SJSA1 (cell line): Measurements from ENCODE around the gene ARHGAP8. TPM values are rescaled to one million over a fixed set of nuclear protein-coding genes. Genes with fewer than 3 reads are reported as not detected.
A peak's percentile ranks its signal among the peaks of the same experiment; 100 is the strongest.

Source experiments
- DNase-seq, 2 experiments: peaks; one replicate each; pipeline ENCODE4 v3.0.0-alpha.2; 2015 to 2020; ENCODE audit warnings: low spot score in 2 of 2, low read depth in 1 of 2
- H3K27ac ChIP-seq: fragments of 250-450 bp; sonication (Bioruptor Pico); 2 replicates; pipeline ENCODE4 v1.5.1; 2020; ENCODE audit warnings: mild to moderate bottlenecking, moderate library complexity
- H3K27me3 ChIP-seq: fragments of 250-450 bp; sonication (Bioruptor Pico); replicated peaks from 2 replicates; pipeline ENCODE4 v1.5.1; 2020; ENCODE audit warnings: mild to moderate bottlenecking, moderate library complexity
- H3K36me3 ChIP-seq: fragments of 250-450 bp; sonication (Bioruptor Pico); 2 replicates; pipeline ENCODE4 v1.5.1; 2020; ENCODE audit warnings: mild to moderate bottlenecking
- H3K4me1 ChIP-seq: fragments of 250-450 bp; sonication (Bioruptor Pico); replicated peaks from 2 replicates; pipeline ENCODE4 v1.6.1; 2021; ENCODE audit warnings: mild to moderate bottlenecking
- H3K4me3 ChIP-seq: fragments of 250-450 bp; sonication (Bioruptor Pico); 2 replicates; pipeline ENCODE4 v1.5.1; 2020; ENCODE audit warnings: mild to moderate bottlenecking
- H3K9me3 ChIP-seq: fragments of 250-450 bp; sonication (Bioruptor Pico); replicated peaks from 2 replicates; pipeline ENCODE4 v1.5.1; 2020; ENCODE audit warnings: mild to moderate bottlenecking
- total RNA-seq: library from RNA; depleted of rRNA; stranded (reverse); fragments of >200 nt; shearing (Covaris generic); gene quantifications from 2 replicates; pipeline ENCODE4 v1.2.3, GENCODE V29; 2014

Gene ARHGAP8
- total RNA-seq, 1 experiment from 2014 or later, result not detected

DNA sequence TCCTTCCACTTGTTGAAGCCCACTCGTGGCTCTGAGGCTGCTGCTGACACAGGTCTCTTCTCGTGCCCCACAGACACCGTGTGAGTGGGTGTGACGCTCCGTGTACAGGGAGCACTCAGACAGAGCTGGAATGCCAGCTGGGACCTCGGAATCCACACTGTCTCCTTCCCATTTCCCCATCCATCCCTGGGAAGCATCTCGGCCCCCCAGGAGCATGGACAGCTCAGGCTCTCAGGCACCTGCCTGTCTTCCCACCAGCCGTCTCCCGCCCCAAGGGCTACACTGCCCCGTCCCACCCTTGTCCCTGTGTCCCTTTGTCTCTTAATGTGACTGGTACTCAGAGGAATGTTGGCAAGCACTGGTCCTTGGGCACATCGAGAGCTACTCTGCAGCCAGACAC is 63.8 kb downstream of the ARHGAP8 start:
- Histone ChIP-seq H3K4me3 (no peak overlapping the region), H3K36me3 (no peaks in the 10 kb centered on the region), H3K27ac (no peak overlapping the region), H3K4me1 (peaks cover 5% of the 10 kb centered on the region; the same call in 1 of the 2 replicates), H3K9me3 (no peaks in the 10 kb centered on the region), H3K27me3 (no peaks in the 10 kb centered on the region)
- no peak for DNase-seq

DNA sequence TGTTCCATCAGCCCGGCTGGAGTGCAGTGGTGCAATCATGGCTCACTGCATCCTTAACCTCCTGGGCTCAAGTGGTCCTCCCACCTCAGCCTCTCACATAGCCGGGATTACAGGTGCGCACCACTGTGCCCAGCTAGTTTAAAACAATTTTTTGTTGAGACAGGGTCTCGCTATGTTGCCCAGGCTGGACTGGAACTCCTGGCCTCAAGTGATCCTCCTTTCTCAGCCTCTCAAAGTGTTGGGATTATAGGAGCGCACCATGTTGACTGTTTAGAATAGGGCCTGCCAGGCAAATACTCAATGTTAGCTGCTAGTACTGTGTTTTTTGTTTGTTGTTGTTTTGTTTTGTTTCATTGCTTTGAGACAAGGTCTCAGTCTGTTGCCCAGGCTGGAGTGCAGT is 66.4 kb downstream of the ARHGAP8 start:
- Histone ChIP-seq H3K27ac (no peak overlapping the region), H3K4me3 (no peak overlapping the region), H3K9me3 (no peaks in the 10 kb centered on the region), H3K27me3 (no peaks in the 10 kb centered on the region), H3K36me3 (no peaks in the 10 kb centered on the region), H3K4me1 (peaks cover 5% of the 10 kb centered on the region; the same call in 1 of the 2 replicates)
- DNase-seq, result no peak

DNA sequence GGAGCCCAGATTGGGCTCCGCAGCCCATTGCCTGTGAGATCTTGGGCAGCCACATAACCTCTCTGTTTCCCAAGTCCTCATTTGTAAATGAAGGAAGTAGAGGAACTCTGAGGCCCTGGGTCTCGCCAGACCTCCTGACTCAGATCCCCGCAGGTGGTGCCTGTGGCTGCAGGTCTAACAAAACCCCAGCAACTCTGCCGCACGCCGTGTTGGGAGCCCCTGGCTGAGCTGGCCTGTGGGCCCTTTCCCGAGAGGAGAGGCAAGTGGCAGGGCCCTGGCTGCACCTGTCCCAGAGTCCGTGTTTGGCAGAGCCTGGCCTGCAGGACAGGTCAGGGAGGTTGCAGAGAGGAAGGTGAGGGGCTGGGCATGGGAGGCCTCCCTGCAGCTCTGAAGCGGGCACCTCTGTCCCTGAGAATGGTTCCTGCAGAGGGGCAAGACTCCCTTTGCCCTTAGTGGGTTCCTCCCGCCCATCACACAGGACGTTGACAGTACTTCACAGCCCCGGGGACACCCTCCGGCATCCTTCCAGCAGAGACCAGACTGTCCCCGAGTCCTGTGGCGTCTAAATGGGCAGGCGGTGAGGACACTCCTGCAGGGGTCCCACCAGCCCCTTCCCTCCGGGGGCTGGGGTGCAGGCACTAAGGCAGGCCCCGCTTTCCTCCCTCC is 67.7 kb downstream of the ARHGAP8 start:
- peaks cover 5% of the 10 kb centered on the region; the same call in 1 of the 2 replicates for H3K4me1 ChIP-seq
- no peaks in the 10 kb centered on the region for H3K9me3 ChIP-seq
- H3K27me3 ChIP-seq, result no peaks in the 10 kb centered on the region
- no peak overlapping the region for H3K4me3 ChIP-seq
- DNase-seq, result no peak
- H3K27ac ChIP-seq, result no peak overlapping the region
- no peaks in the 10 kb centered on the region for H3K36me3 ChIP-seq

DNA sequence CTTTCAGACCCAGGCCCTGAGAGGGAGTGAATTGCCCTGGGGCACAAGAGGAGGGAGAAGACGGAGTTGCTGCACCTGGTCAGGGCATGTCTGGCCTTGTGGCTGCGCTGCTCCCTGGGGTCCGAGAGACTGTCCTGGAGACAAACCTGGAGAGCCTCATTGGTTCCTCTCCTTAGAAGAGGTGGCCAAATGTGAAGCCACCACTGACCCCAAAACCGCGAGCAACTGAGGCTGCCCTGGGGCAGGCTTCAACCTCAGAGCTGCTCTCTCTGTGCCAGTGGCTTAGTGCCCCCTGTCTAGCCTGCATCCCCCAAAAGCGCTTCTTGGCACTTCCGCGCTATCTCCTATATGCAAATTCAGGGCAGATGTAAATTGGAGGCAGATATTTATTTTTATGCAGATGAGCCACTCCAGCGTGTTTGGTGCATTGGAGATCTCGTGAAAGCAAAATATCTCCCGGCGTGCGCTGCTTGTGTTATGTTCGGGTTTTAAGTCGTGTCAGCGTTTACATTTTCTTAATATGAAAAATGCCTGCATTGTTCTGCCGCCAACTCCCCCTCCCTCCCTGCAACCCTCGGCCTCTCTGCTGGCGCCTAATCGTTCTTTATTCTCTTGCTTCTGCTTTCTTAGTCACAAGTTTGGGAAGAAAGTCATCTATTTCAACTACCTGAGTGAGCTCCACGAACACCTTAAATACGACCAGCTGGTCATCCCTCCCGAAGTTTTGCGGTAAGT is 69.5 kb downstream of the ARHGAP8 start:
- no peak for DNase-seq
- H3K36me3 ChIP-seq, result no peaks in the 10 kb centered on the region
- no peaks in the 10 kb centered on the region for H3K9me3 ChIP-seq
- H3K27ac ChIP-seq, result no peak overlapping the region
- no peak overlapping the region for H3K4me3 ChIP-seq
- H3K4me1 ChIP-seq, result peaks cover 5% of the 10 kb centered on the region; the same call in 1 of the 2 replicates
- H3K27me3 ChIP-seq, result no peaks in the 10 kb centered on the region

DNA sequence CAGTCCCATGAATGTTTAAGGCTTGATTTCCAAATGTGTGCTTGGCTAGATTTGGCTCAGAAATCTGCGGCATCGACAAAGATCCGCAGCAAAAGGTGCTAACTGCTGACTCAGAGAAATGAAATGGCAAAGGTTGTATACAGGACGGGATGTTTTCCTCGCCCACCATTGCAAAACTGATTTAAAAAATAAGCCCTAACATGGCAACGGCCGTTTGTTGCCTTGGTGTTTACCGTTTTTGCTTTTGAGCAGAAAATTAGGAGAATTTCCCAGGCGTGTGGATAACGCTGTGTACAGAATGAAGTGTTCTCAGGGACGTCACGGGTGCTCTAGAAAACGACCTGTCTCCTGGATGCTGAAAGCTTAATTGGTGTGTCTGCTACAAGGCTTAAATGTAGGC is 70.2 kb downstream of the ARHGAP8 start:
- no peak for DNase-seq
- Histone ChIP-seq H3K27ac (no peak overlapping the region), H3K4me1 (peaks cover 5% of the 10 kb centered on the region; the same call in 1 of the 2 replicates), H3K4me3 (no peak overlapping the region), H3K9me3 (no peaks in the 10 kb centered on the region), H3K36me3 (no peaks in the 10 kb centered on the region), H3K27me3 (no peaks in the 10 kb centered on the region)

DNA sequence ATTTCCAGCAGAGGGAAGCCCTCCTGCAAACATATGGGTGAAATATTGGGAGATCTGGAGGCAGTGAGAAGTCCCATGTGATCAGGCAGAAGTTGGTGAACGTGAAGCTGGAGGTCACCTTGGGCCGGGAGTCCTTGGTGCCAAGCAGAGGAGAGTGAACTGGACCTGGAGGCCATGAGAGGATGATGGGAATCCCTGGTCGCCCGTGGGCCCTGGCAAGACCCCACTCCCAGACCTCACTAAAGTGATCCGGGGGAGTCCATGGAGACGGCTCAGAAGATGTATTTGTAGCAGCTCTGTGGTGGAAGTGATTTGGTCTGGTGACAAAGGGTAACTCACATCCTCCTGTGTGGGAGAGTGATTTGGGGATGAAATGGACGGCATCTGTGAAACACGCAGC is 71.0 kb downstream of the ARHGAP8 start:
- H3K4me3 ChIP-seq, result no peak overlapping the region
- H3K36me3 ChIP-seq, result no peaks in the 10 kb centered on the region
- no peaks in the 10 kb centered on the region for H3K27me3 ChIP-seq
- peaks cover 5% of the 10 kb centered on the region; the same call in 1 of the 2 replicates for H3K4me1 ChIP-seq
- DNase-seq, result no peak
- no peak overlapping the region for H3K27ac ChIP-seq
- no peaks in the 10 kb centered on the region for H3K9me3 ChIP-seq

DNA sequence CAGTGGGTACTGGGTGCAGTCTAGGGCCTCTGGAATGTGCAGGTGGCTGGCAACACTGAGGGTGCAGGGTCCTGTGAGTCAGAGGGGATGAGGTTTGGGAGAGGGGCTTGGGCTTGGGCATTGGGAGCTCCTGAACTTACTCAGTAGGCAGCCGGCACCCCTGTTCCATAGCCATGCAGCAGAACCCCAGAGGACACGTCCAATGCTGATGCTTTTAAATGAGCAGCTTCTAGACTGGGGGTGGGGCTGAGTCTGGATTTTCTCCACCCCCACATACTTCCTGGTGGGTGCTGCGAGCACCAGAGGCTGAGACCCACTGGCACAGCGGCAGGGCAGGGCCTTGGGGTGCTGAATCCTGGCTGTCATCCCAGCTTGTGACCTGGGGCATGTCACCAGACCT is 71.4 kb downstream of the ARHGAP8 start:
- H3K4me3 ChIP-seq, result no peak overlapping the region
- no peaks in the 10 kb centered on the region for H3K9me3 ChIP-seq
- no peak for DNase-seq
- H3K36me3 ChIP-seq, result no peaks in the 10 kb centered on the region
- no peak overlapping the region for H3K27ac ChIP-seq
- H3K4me1 ChIP-seq, result peaks cover 5% of the 10 kb centered on the region; the same call in 1 of the 2 replicates
- H3K27me3 ChIP-seq, result no peaks in the 10 kb centered on the region

DNA sequence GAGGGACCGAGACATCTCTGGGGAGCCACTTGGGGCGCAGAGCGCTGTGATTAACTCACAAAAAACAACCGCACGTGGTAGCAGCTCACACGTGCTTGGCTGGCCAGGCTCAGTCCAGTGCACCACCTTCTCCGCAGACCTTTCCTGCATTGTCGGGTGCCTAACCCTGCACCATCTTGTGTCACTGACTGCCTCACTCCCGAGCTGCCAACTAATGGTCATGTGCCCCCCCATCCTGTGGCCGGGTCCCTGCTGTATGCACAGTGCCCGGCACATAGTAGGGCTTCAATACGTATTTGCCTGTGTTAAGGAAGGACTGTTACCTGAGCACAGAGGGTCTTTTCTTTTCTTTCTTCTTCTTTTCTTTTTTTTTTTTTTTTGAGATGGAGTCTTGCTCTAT is 71.9 kb downstream of the ARHGAP8 start:
- DNase-seq, result no peak
- Histone ChIP-seq H3K27me3 (no peaks in the 10 kb centered on the region), H3K9me3 (no peaks in the 10 kb centered on the region), H3K4me1 (peaks cover 5% of the 10 kb centered on the region; the same call in 1 of the 2 replicates), H3K4me3 (no peak overlapping the region), H3K27ac (no peak overlapping the region), H3K36me3 (no peaks in the 10 kb centered on the region)

DNA sequence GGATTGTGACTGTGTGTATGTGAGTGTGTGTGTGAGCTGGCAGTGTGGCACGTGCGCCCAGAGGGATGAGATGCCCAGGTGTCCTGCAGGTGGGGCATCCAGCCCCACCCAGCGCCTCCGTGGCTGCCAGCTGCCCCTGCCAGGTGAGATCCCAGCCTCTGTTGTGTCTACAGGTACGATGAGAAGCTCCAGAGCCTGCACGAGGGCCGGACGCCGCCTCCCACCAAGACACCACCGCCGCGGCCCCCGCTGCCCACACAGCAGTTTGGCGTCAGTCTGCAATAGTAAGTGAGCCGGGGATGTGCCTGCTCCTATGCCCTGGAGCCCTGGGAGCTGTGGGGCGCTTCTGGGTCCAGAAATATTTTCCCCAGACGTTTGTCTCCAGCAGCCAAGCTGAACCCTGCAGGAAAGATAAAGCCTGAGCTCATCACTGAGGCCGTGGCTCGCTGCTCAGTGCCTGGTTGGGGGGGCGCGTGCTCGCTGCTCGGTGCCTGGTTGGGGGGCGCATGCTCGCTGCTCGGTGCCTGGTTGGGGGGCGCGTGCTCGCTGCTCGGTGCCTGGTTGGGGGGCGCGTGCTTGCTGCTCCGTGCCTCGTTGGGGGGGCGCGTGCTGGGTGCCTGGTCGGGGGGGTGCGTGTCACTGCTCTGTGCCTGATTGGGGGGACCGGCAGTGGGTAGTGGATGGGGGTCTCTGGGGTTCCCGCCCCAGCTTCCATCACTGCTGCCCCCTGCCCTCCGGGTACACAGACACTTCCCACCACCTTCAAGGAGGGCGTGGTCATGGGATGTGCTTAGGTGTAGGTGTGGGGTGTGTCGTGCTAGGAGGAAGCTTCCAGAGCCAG is 73.2 kb downstream of the ARHGAP8 start:
- Histone ChIP-seq H3K9me3 (no peaks in the 10 kb centered on the region), H3K27me3 (no peaks in the 10 kb centered on the region), H3K4me3 (no peak overlapping the region), H3K27ac (no peak overlapping the region), H3K4me1 (peaks cover 4% of the 10 kb centered on the region; the same call in 1 of the 2 replicates), H3K36me3 (no peaks in the 10 kb centered on the region)
- DNase-seq, result no peak

DNA sequence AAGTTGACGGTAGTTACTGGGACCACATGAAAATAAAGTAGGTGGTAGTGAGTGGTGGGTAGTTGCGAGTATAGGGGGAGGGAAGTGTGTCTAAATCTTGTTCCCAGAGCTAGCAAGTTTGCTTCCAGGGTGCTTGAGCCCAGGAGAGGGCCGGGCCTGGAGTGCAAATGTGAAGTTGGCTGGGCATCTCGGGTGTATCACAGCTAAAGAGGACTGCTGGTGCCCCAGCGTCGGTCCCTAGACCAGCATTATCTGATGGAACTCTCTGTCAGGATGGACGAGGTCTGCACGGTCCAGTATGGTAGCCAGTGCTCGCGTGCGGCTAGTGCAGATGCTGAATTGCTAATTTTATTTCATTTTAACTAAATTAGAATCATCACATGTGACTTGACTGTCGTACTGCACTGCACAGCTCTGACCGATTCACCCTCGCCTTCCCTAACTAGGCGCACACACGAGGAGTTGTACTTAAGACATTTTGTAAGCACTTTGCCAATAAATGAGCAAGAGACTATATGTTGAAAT is 75.4 kb downstream of the ARHGAP8 start:
- Histone ChIP-seq H3K9me3 (no peaks in the 10 kb centered on the region), H3K36me3 (no peaks in the 10 kb centered on the region), H3K4me3 (no peak overlapping the region), H3K4me1 (no peaks in the 10 kb centered on the region), H3K27me3 (no peaks in the 10 kb centered on the region), H3K27ac (no peak overlapping the region)
- no peak for DNase-seq

DNA sequence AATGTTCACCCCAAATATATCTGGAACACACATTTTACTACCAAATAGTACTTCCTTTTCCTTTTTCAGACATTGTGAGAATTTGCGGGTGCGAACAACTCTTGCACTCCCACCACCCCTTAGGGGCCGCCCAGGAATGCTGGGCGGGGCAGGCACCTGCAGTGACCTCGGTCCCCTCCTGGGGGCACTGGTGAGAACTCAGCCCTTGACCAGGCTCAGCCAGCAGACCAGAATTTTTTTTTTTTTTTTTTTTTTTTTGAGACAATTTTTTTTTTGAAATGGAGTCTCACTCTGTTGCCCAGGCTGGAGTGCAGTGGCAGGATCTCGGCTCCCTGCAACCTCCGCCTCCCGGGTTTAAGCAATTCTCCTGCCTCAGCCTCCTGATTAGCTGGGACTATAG is 75.8 kb downstream of the ARHGAP8 start:
- DNase-seq, result peak in 1 of 2 experiments; percentile 20
- H3K4me1 ChIP-seq, result no peaks in the 10 kb centered on the region
- no peaks in the 10 kb centered on the region for H3K9me3 ChIP-seq
- H3K36me3 ChIP-seq, result no peaks in the 10 kb centered on the region
- no peaks in the 10 kb centered on the region for H3K27me3 ChIP-seq
- no peak overlapping the region for H3K27ac ChIP-seq
- no peak overlapping the region for H3K4me3 ChIP-seq

DNA sequence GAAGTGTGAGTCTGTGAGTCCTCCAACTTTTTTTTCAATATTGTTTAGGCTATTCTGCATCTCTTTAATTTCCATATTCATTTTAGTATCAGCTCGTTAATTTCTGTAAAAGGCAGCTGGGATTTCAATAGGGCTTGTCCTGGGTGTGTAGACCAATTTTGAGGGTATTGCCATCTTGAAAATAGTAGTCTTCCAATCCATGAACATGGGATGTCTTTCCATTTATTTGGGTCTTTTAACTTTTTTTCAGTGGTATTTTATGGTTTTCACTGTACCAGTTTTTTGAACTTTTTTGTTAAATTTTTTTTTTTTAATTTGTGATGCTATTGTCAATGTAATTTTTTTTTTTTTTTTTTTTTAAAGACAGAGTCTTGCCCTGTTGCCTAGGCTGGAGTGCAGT is 79.5 kb downstream of the ARHGAP8 start:
- no peak for DNase-seq
- Histone ChIP-seq H3K9me3 (no peaks in the 10 kb centered on the region), H3K27ac (no peak overlapping the region)

DNA sequence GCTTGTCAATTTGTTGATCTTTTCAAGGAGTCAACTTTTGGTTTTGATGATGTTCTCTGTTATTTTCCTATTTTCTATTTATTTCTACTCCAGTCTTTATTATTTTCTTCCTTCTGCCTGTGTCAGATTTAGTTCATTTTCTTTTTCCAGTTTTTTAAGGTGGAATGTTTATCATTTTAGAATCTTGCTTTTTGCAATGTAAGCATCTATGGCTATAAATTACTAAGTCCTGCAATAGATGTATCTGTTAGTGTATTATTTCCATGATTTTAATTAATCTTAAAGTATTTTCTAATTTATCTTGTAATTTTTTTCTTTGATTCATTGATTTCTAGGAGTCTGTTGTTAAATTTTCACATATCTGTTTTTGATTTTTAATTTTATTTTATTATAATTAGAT is 81.7 kb downstream of the ARHGAP8 start:
- no peak overlapping the region for H3K4me3 ChIP-seq
- no peak for DNase-seq
- H3K36me3 ChIP-seq, result no peaks in the 10 kb centered on the region
- H3K27ac ChIP-seq, result no peak overlapping the region
- H3K27me3 ChIP-seq, result peaks cover 3% of the 10 kb centered on the region; the same call in 1 of the 2 replicates
- H3K9me3 ChIP-seq, result no peaks in the 10 kb centered on the region
- H3K4me1 ChIP-seq, result no peaks in the 10 kb centered on the region

More for the DNA sequence above, 79.5 kb downstream of the ARHGAP8 start:
- H3K4me1 ChIP-seq, result no peaks in the 10 kb centered on the region
- H3K36me3 ChIP-seq, result no peaks in the 10 kb centered on the region
- no peak overlapping the region for H3K4me3 ChIP-seq
- H3K27me3 ChIP-seq, result no peaks in the 10 kb centered on the region
